ENCODE data around the gene SPACA5. TPM values are rescaled to one million over a fixed set of nuclear protein-coding genes. Genes with fewer than 3 reads are reported as not detected.

The SPACA5 gene
- total RNA-seq, 2 donors from 2014 or later: not detected

DNA sequence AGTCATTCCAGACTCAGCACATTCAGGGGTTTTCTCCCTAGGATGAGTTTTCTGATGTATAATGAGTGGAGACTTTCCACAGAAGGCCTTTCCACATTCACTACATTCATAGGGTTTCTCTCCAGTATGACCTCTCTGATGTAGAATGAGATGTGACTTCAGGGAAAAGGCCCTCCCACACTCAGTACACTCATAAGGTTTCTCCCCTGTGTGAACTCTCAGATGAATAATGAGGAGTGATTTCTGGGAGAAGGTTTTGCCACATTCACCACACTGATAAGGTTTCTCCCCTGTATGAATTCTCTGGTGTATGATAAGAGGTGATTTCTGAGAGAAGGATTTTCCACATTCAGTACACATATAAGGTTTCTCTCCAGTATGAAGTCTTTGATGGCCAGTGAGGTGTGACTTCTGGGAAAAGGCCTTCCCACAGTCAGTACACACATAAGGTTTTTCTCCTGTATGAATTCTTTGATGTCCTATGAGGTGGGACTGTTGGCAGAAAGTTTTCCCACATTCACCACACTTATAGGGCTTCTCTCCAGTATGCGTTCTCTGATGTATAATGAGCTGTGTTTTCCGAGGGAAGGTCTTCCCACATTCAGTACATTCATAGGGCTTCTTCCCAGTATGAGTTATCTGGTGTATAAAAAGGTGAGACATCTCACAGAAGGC lies 52.0 kb downstream of the SPACA5 start:
- H3K9me3 Mint-ChIP-seq: peaks cover 0 to 9% of the 10 kb centered on the region in 2 donors
- DNase-seq (ENCODE audit: low spot score in 2 of 2): no peak
- H3K36me3 Mint-ChIP-seq: peaks cover 31 to 34% of the 10 kb centered on the region in 2 donors
- peak; percentile 64 to 77 for ATAC-seq
- no peak overlapping the region for H3K27ac Mint-ChIP-seq

DNA sequence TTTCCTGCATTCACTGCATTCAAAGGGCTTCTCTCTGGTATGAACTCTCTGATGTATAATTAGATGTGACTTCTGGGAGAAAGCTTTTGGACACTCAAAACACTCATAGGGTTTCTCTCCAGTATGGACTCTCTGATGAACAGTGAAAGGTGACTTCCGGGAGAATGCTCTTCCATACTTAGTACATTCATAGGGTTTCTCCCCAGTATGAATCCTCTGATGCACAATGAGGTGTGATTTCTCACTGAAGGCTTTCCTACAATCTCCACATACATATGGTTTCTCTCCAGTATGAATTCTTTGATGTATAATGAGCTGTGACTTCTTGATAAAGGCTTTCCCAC lies 52.5 kb downstream of the SPACA5 start:
- ATAC-seq: peak in 1 of 2 donors; percentile 56
- Mint-ChIP-seq H3K27ac (no peak overlapping the region), H3K9me3 (peaks cover 0 to 9% of the 10 kb centered on the region in 2 donors), H3K36me3 (peaks cover 31 to 34% of the 10 kb centered on the region in 2 donors)
- no peak for DNase-seq (ENCODE audit: low spot score in 2 of 2)

Other genes with a start within 250 kb of the SPACA5 start
- 1 to 10 TPM; 6.6 to 8.5 TPM for gene ZNF81, start 170.1 kb upstream of the SPACA5 start, total RNA-seq
- 10 to 100 TPM in 1 of 2 donors, 1 to 10 TPM in 1; 7.2 to 14.0 TPM for gene ZNF182, start 3.0 kb upstream of the SPACA5 start, total RNA-seq
- 1 to 10 TPM; 2.3 to 3.0 TPM for gene ZNF630, start 64.7 kb downstream of the SPACA5 start, total RNA-seq
- gene SPACA5B, start 123.6 kb downstream of the SPACA5 start, total RNA-seq: not detected
- gene SSX5, start 189.8 kb downstream of the SPACA5 start, total RNA-seq: not detected
- not detected for gene SSX1, start 248.4 kb downstream of the SPACA5 start, total RNA-seq

Data from activated naive CD4-positive, alpha-beta T cell treated with anti-CD3 and anti-CD28 coated beads, Interleukin-2, amount 50 U/mL, for 72 hours (primary cell).